Large intestine (tissue), 3 donors: Measurements from ENCODE around the gene PFDN2. TPM values are rescaled to one million over a fixed set of nuclear protein-coding genes. Genes with fewer than 3 reads are reported as not detected.
"Not testable (repeated sequence)": the region's sequence is repeated elsewhere in the genome, so short reads cannot be mapped to it uniquely, and the experiment has no call there.

Experiments used
- DNase-seq, 2 donors: peaks; one replicate each; pipeline versions ENCODE4 v3.0.0 to v3.0.0-alpha.2; 2013
- H3K27ac ChIP-seq: one replicate; pipeline ENCODE4 v1.5.1; 2013; ENCODE audit warnings: low read length
- H3K27me3 ChIP-seq: 2 replicates; pipeline ENCODE4 v1.6.1; 2013; ENCODE audit warnings: low read length; ENCODE audit not compliant: control insufficient read depth, insufficient read depth
- H3K36me3 ChIP-seq: 2 replicates; pipeline ENCODE4 v1.6.1; 2013; ENCODE audit warnings: low read length; ENCODE audit not compliant: control insufficient read depth, insufficient read depth
- H3K4me1 ChIP-seq: one replicate; pipeline ENCODE4 v1.6.1; 2013; ENCODE audit warnings: low read length; ENCODE audit not compliant: control insufficient read depth, insufficient read depth
- H3K4me3 ChIP-seq: one replicate; pipeline ENCODE4 v1.5.1; 2013; ENCODE audit warnings: low read length
- H3K9me3 ChIP-seq: one replicate; pipeline ENCODE4 v1.6.1; 2013; ENCODE audit warnings: mild to moderate bottlenecking, low read depth, low read length, moderate library complexity; ENCODE audit not compliant: control insufficient read depth
- WGBS: methylation state at CpG from one replicate; pipeline ENCODE4 v1.1.5; 2013; ENCODE audit warnings: low lambda C conversion rate; ENCODE audit not compliant: insufficient coverage; 5-methylcytosine and 5-hydroxymethylcytosine counted together
- polyA plus RNA-seq: library from polyadenylated mRNA; unstranded; fragments of 120-200 nt; gene quantifications from one replicate; pipeline ENCODE4 v1.2.1, GENCODE V29; 2013

The PFDN2 gene
- polyA plus RNA-seq, 1 donor = 72.5 TPM

DNA sequence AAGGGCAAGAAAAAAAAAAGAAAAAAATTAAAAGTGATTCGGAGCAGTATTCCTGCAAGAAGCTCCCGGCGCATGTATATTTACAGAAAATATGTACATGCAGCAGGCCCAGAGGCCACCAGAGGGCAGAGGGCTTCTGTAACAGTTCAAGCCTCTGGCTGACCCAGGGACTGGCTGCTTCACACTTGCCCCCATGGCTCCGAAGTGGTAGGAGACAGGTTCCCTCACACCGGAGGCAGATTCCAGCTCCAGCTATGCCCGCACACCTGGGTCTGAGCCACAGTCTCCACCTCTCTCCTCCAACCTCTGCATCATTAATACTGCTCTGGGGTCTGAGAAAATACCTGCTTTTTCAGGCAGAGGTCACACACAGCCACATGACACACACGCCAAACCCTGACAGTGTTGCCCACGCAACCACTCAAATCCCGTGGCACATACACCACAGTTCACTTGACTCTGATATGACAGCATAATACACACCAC lies 45.9 kb downstream of the PFDN2 start:
- no peaks in the 10 kb centered on the region for H3K9me3 ChIP-seq
- DNase-seq = peak in 1 of 2 donors; percentile 33
- no peaks in the 10 kb centered on the region for H3K36me3 ChIP-seq
- H3K27me3 ChIP-seq = no peaks in the 10 kb centered on the region
- no peak overlapping the region for H3K4me3 ChIP-seq
- H3K4me1 ChIP-seq = no peaks in the 10 kb centered on the region
- no CpG with 5 or more reads among the region's 9 CpGs for WGBS
- no peak overlapping the region for H3K27ac ChIP-seq

GRCh38 chr1:161070761-161071160 lies 47.1 kb downstream of the PFDN2 start:
- no peaks in the 10 kb centered on the region for H3K36me3 ChIP-seq
- H3K27ac ChIP-seq = no peak overlapping the region
- H3K9me3 ChIP-seq = no peaks in the 10 kb centered on the region
- no peaks in the 10 kb centered on the region for H3K4me1 ChIP-seq
- no peaks in the 10 kb centered on the region for H3K27me3 ChIP-seq
- H3K4me3 ChIP-seq = no peak overlapping the region
- no CpG with 5 or more reads among the region's 4 CpGs for WGBS
- DNase-seq = no peak

- Histone ChIP-seq H3K4me3 (peak within 1 kb of the TSS; percentile 23), H3K9me3 (no peaks in the 10 kb centered on the region), H3K36me3 (no peaks in the 10 kb centered on the region), H3K27me3 (no peaks in the 10 kb centered on the region), H3K4me1 (no peaks in the 10 kb centered on the region), H3K27ac (no peak within 1 kb of the TSS)
- no CpG with 5 or more reads among the region's 9 CpGs for WGBS
- DNase-seq = peak in 1 of 2 donors; percentile 28
Observed at GRCh38 chr1:161069731-161070270, 48.0 kb downstream of the PFDN2 start, which contains the start of gene ARHGAP30. ARHGAP30 (minus strand) TSS chr1:161069891; CDS start chr1:161069624, 267 bp downstream.

DNA sequence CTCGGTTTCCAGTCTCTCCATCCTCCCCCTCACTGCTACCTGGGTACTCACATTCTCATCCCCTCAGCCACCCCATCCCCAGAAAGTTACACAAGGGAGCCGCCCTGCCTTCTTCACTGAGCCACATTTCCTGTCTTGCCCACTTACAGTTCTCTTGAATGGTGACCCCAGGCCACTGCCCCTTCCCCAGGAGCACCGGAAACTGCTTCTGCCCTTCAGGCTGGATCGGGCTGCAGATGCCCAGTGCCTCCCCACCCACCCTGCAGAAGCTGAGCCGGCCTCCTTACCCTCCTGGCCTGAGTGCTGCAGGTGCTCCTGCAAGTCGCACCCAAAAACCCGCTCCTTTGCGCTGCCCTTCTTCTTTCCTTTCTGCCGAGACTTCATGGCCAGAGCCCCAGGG lies 48.6 kb downstream of the PFDN2 start:
- Histone ChIP-seq H3K27me3 (no peaks in the 10 kb centered on the region), H3K9me3 (no peaks in the 10 kb centered on the region), H3K36me3 (no peaks in the 10 kb centered on the region), H3K4me1 (no peaks in the 10 kb centered on the region), H3K27ac (no peak overlapping the region), H3K4me3 (peak overlapping the region; percentile 23)
- DNase-seq = peak in 1 of 2 donors; percentile 1
- 67% methylated on average over 1 of the region's 9 CpGs for WGBS

DNA sequence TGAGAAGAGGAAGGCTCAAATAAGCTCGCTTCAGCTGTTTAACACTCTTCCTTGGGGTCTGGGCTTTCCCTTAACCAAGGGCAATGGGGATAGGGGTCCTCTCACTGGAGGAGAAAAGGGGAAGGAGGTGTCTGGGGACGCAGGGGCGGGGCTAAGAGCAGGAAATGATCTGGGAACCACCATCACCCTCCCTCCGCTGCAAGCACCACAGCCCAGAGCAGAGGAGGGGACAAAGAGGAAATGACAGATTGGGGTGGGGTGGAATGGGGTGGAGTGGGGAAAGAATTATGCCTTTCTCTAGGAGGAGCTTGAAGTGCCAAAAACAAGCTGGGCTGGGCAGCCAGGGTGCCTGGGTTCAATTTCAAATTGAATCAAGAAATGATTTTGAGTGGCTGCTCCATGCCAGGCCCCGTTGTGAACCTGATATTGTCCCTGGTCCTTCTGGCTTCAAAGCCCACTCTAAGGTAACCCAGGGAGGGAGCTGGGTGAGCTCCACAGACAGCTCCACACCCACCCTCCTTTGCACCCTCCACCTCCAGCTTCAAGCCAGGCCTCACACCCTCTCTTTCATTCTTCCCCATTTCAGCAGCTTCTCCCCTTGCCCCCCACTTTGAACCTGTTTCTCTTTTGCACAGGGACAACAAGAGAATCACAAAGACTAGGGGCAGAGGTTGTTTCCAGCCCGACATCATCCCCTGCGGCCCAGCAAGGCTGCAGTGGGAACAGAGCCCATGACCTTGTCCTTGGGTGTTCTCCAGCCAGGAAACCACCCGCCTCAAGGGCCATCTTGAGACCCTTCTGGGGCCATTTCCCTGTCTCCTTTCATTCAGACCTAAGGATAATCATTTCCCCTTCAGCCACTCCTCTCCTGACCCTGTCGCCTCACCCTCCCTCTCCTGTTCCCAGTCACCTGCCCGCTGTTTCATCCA lies 49.3 kb downstream of the PFDN2 start:
- peaks cover 3% of the 10 kb centered on the region for H3K27me3 ChIP-seq
- H3K9me3 ChIP-seq = no peaks in the 10 kb centered on the region
- no peaks in the 10 kb centered on the region for H3K36me3 ChIP-seq
- H3K4me3 ChIP-seq = peak overlapping the region; percentile 23
- 72% methylated on average over 3 of the region's 10 CpGs for WGBS
- H3K27ac ChIP-seq = no peak overlapping the region
- DNase-seq = no peak
- no peaks in the 10 kb centered on the region for H3K4me1 ChIP-seq

- H3K4me3 ChIP-seq = no peak overlapping the region
- DNase-seq = no peak
- 80% methylated on average over 1 of the region's 3 CpGs for WGBS
- H3K27me3 ChIP-seq = peaks cover 5% of the 10 kb centered on the region
- no peaks in the 10 kb centered on the region for H3K36me3 ChIP-seq
- H3K9me3 ChIP-seq = no peaks in the 10 kb centered on the region
- no peak overlapping the region for H3K27ac ChIP-seq
- no peaks in the 10 kb centered on the region for H3K4me1 ChIP-seq
Observed at GRCh38 chr1:161066694-161067093, 51.1 kb downstream of the PFDN2 start.

DNA sequence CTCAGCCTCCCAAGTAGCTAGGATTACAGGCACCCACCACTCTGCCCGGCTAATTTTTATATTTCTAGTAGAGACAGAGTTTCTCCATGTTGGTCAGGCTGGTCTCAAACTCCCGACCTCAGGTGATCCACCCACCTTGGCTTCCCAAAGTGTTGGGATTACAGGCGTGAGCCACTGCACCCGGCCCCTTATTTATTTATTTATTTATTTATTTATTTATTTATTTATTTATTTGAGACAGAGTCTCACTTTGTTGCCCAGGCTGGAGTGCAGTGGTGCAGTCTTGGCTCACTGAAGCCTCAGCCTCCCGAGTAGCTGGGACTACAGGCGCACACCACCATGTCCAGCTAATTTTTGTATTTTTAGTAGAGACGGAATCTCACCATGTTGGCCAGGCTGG lies 52.2 kb downstream of the PFDN2 start:
- H3K4me3 ChIP-seq, DNase-seq, H3K27ac ChIP-seq, H3K9me3 ChIP-seq, H3K4me1 ChIP-seq, H3K27me3 ChIP-seq, H3K36me3 ChIP-seq: not testable (repeated sequence)
- WGBS = no CpG with 5 or more reads among the region's 7 CpGs

DNA sequence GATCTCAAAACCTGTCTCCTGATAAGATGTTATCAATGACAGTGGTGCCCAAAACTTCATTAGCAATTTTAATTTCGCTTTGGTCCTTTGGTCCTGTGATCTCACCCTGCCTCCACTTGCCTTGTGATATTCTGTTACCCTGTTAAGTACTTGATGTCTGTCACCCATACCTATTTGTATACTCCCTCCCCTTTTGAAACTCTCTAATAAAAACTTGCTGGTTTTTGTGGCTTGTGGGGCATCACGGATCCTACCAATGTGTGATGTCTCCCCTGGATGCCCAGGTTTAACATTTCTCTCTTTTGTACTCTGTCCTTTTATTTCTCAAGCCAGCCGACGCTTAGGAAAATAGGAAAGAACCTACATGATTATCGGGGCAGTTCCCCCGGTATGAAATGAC lies 53.9 kb downstream of the PFDN2 start:
- not testable (repeated sequence) for H3K27me3 ChIP-seq, H3K9me3 ChIP-seq, H3K4me3 ChIP-seq, H3K4me1 ChIP-seq, H3K27ac ChIP-seq, H3K36me3 ChIP-seq, DNase-seq
- WGBS = 80% methylated on average over 1 of the region's 6 CpGs

GRCh38 chr1:161061419-161061818 lies 56.4 kb downstream of the PFDN2 start:
- Histone ChIP-seq H3K9me3 (no peaks in the 10 kb centered on the region), H3K4me3 (no peak overlapping the region), H3K4me1 (no peaks in the 10 kb centered on the region), H3K27me3 (peaks cover 5% of the 10 kb centered on the region), H3K27ac (no peak overlapping the region), H3K36me3 (no peaks in the 10 kb centered on the region)
- WGBS = no CpG with 5 or more reads among the region's 4 CpGs
- no peak for DNase-seq

- Histone ChIP-seq H3K4me1 (no peaks in the 10 kb centered on the region), H3K27ac (no peak overlapping the region), H3K4me3 (no peak overlapping the region), H3K27me3 (peaks cover 13% of the 10 kb centered on the region), H3K9me3 (no peaks in the 10 kb centered on the region), H3K36me3 (no peaks in the 10 kb centered on the region)
- no peak for DNase-seq
- WGBS = no CpG with 5 or more reads among the region's 6 CpGs
Observed at GRCh38 chr1:161059293-161059692, 58.5 kb downstream of the PFDN2 start.
